HepG2 (cell line): ENCODE measurements around the gene CEP43. TPM values are rescaled to one million over a fixed set of nuclear protein-coding genes. Genes with fewer than 3 reads are reported as not detected.
A peak's percentile ranks its signal among the peaks of the same experiment; 100 is the strongest.

Experiments used
- AGO2 ChIP-seq: fragments of 200-400 bp; formaldehyde crosslinking; optimal IDR thresholded peaks from 2 replicates; pipeline ENCODE3; 2017; ENCODE audit warnings: mild to moderate bottlenecking, low read depth, low read length, moderate library complexity
- BRF2 ChIP-seq: sonication (generic); formaldehyde crosslinking; IDR thresholded peaks from 2 replicates; pipeline ENCODE4 v1.8.1; 2022; ENCODE audit warnings: mild to moderate bottlenecking, missing genetic modification reagents
- CBFB ChIP-seq: sonication (generic); formaldehyde crosslinking; IDR thresholded peaks from 2 replicates; pipeline ENCODE4 v1.4.0; 2020; ENCODE audit warnings: missing genetic modification reagents
- CEBPB ChIP-seq: IDR thresholded peaks from 2 replicates; pipeline ENCODE4 v1.6.1; 2011; ENCODE audit warnings: low read depth, low read length, improper control_type of control experiment, borderline replicate concordance
- FOXK2 ChIP-seq: fragments of 450-650 bp; IDR thresholded peaks from 2 replicates; pipeline ENCODE4 v1.6.1; 2016
- HIVEP1 ChIP-seq: sonication (generic); formaldehyde crosslinking; IDR thresholded peaks from 2 replicates; pipeline ENCODE4 v1.4.0; 2020; ENCODE audit warnings: mild to moderate bottlenecking, missing genetic modification reagents
- MED13 ChIP-seq: sonication (generic); formaldehyde crosslinking; IDR thresholded peaks from 2 replicates; pipeline ENCODE4 v1.5.0; 2020; ENCODE audit warnings: missing genetic modification reagents
- MED8 ChIP-seq: sonication (generic); formaldehyde crosslinking; IDR thresholded peaks from 2 replicates; pipeline ENCODE4 v1.8.1; 2023; ENCODE audit warnings: mild to moderate bottlenecking, missing genetic modification reagents; ENCODE audit not compliant: insufficient replicate concordance
- MXI1 ChIP-seq: IDR thresholded peaks from 3 replicates; pipeline ENCODE4 v1.6.1; 2012; ENCODE audit warnings: low read depth, low read length, inconsistent platforms, borderline replicate concordance
- POLR2G ChIP-seq: fragments of 200-400 bp; formaldehyde crosslinking; IDR thresholded peaks from 2 replicates; pipeline ENCODE4 v1.6.1; 2018; ENCODE audit warnings: mild to moderate bottlenecking, low read depth, low read length, moderate library complexity
- SOX6 ChIP-seq, 2 experiments: fragments of 450-650 bp in 1 of 2; sonication (generic) in 1 of 2; formaldehyde crosslinking in 1 of 2; IDR thresholded peaks; 2 replicates each; pipeline versions ENCODE4 v1.4.0 to v1.6.1; 2017 to 2020; ENCODE audit warnings: antibody characterized with exemption in 1 of 2, mild to moderate bottlenecking in 1 of 2, missing genetic modification reagents in 1 of 2
- TGIF2 ChIP-seq: IDR thresholded peaks from 2 replicates; pipeline ENCODE4 v1.6.1; 2016; ENCODE audit warnings: control low read depth, missing compliant biosample characterization
- XBP1 ChIP-seq: sonication (generic); formaldehyde crosslinking; IDR thresholded peaks from 2 replicates; pipeline ENCODE4 v1.5.0; 2020; ENCODE audit warnings: missing genetic modification reagents
- ZFP37 ChIP-seq: sonication (generic); formaldehyde crosslinking; IDR thresholded peaks from 2 replicates; pipeline ENCODE4 v1.4.0; 2020; ENCODE audit warnings: missing genetic modification reagents, borderline replicate concordance
- ZNF180 ChIP-seq: sonication (generic); formaldehyde crosslinking; IDR thresholded peaks from 2 replicates; pipeline ENCODE4 v1.4.0; 2020; ENCODE audit warnings: low read depth, missing genetic modification reagents, borderline replicate concordance
- ZNF256 ChIP-seq: sonication (generic); formaldehyde crosslinking; conservative IDR thresholded peaks from 2 replicates; pipeline ENCODE4 v1.4.0; 2020; ENCODE audit warnings: missing genetic modification reagents
- ZNF274 ChIP-seq: sonication (generic); formaldehyde crosslinking; IDR thresholded peaks from 2 replicates; pipeline ENCODE4 v1.5.1; 2020; ENCODE audit warnings: mild to moderate bottlenecking, missing genetic modification reagents
- ZNF552 ChIP-seq: sonication (generic); formaldehyde crosslinking; IDR thresholded peaks from 2 replicates; pipeline ENCODE4 v1.9.0; 2022; ENCODE audit warnings: missing genetic modification reagents, mild to moderate bottlenecking, borderline replicate concordance
- ZNF563 ChIP-seq: sonication (generic); formaldehyde crosslinking; IDR thresholded peaks from 2 replicates; pipeline ENCODE4 v1.8.0; 2022; ENCODE audit warnings: mild to moderate bottlenecking, moderate library complexity, missing genetic modification reagents
- ZNF614 ChIP-seq: IDR thresholded peaks from 2 replicates; pipeline ENCODE4 v1.6.1; 2018; ENCODE audit warnings: missing biosample characterization, missing genetic modification reagents, inconsistent platforms, borderline replicate concordance
- ZNF761 ChIP-seq: sonication (generic); formaldehyde crosslinking; conservative IDR thresholded peaks from 2 replicates; pipeline ENCODE4 v1.4.0; 2020; ENCODE audit warnings: mild to moderate bottlenecking, missing genetic modification reagents
- ZSCAN29 ChIP-seq: sonication (generic); formaldehyde crosslinking; conservative IDR thresholded peaks from 2 replicates; pipeline ENCODE4 v1.4.0; 2020; ENCODE audit warnings: mild to moderate bottlenecking, missing genetic modification reagents
- polyA plus RNA-seq, 8 experiments: library from polyadenylated mRNA; depleted of rRNA in 3 of 8; stranded (reverse) in 7 of 8; unstranded in 1 of 8; fragments of >200 nt; fragmentation: Illumina TruSeq in 4 of 8; extraction: Trizol in 4 of 8; gene quantifications; 2 replicates each; pipeline versions ENCODE4 v1.2.1 to v1.2.3, GENCODE V29; 2011 to 2016; ENCODE audit warnings: low read depth in 4 of 8, missing spikeins in 1 of 8, mixed read lengths in 1 of 8; ENCODE audit not compliant: insufficient read depth in 1 of 8
- total RNA-seq, 5 experiments: library from RNA; depleted of rRNA; stranded (reverse); fragments of >200 nt; fragmentation: Illumina TruSeq; extraction: Trizol; gene quantifications; 2 replicates each; pipeline ENCODE4 v1.2.3, GENCODE V29; 2016; ENCODE audit warnings: low read depth in 1 of 5
- TF ChIP-seq, protein P1 (sequence below): sonication (generic); formaldehyde crosslinking; IDR thresholded peaks from 2 replicates; pipeline ENCODE4 v1.8.1; 2023; ENCODE audit warnings: mild to moderate bottlenecking, missing genetic modification reagents, borderline replicate concordance
- TF ChIP-seq, protein P2 (sequence below): sonication (generic); formaldehyde crosslinking; IDR thresholded peaks from 2 replicates; pipeline ENCODE4 v1.5.1; 2020; ENCODE audit warnings: mild to moderate bottlenecking, missing genetic modification reagents, borderline replicate concordance
- TF ChIP-seq, protein P3 (sequence below): sonication (generic); formaldehyde crosslinking; conservative IDR thresholded peaks from 2 replicates; pipeline ENCODE4 v1.4.0; 2020; ENCODE audit warnings: missing genetic modification reagents

CEP43 gene
- total and polyA plus RNA-seq, 2 of the 13 experiments (the other 11 are each of a cell fraction or from before 2014, with no cell fraction given) = 29.3 to 73.9 TPM

DNA sequence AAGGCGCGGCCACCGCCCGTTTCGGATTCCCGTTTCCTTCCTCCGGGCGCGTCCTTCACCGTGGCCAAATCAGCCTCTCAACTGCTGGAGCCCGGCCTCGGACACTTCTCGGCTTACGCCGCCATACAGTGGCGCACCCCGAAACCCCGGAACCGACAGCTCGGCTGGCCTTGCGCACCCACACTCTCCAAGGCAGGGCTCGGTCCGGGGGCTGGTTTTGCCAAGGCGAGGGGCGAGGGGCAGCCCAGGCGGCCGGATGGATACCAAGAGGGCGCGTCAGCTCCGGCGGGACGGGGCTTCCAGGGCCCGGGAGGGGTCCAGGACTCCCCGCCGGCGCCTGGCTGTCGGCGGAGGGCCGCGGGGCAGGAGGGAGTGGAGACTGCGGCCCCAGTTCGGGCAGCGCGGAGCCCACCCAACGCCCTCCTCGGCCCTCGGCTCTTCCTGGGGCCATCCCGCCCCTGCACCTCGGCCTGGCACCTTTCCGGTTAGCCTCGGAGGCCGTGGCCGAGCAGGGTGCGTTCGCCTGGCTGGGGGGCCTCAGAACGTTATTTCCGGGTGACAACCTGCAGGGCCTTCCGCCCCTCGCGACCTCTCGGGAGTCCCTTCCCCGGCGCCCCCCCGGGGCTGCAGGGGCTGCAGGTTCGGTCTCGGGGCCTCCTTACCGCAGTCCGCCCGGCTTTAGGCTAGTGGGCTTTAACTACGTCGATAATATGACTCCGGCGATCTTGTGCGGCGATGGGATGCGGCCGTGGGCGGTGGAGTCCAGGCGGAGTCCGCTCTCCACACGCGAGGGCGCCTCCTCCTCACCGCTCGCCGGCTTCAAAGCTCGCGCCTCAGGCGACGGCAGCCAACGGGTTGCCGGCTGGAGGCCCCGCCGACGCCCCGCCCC lies 697 bp upstream of the CEP43 start (continued):
- TF ChIP-seq MXI1 = peak; percentile 99
- peak; percentile 11 for TF ChIP-seq ZNF563 (CRISPR knock-in tag)
- TF ChIP-seq ZNF761 = 0 out of 2 replicates have a peak, but pooled peaks have one; percentile 55
- TF ChIP-seq CEBPB = no peak
- TF ChIP-seq CBFB (CRISPR knock-in tag) = no peak
- peak; percentile 82; the same call in 1 of the 2 replicates for TF ChIP-seq ZNF274 (CRISPR knock-in tag)
- TF ChIP-seq MED13 (CRISPR knock-in tag) = peak; percentile 14; the same call in 1 of the 2 replicates
- TF ChIP-seq AGO2 = peak; percentile 80
- TF ChIP-seq TGIF2 (CRISPR knock-in tag) = peak; percentile 98
- TF ChIP-seq, protein P1, sequence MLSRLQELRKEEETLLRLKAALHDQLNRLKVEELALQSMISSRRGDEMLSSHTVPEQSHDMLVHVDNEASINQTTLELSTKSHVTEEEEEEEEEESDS (CRISPR knock-in tag) = no peak
- TF ChIP-seq ZFP37 (CRISPR knock-in tag) = 0 out of 2 replicates have a peak, but pooled peaks have one; percentile 12
- TF ChIP-seq SOX6 (IDR thresholded peaks at IDR 0.05) = no peak
- TF ChIP-seq SOX6 (CRISPR knock-in tag; IDR thresholded peaks at IDR 0.05) = peak; percentile 44; the same call in 1 of the 2 replicates
- no peak for TF ChIP-seq FOXK2
- no peak for TF ChIP-seq ZSCAN29 (CRISPR knock-in tag)
- peak; percentile 60; the same call in 1 of the 2 replicates for TF ChIP-seq ZNF552 (CRISPR knock-in tag)
- peak; percentile 41 for TF ChIP-seq MED8 (CRISPR knock-in tag)
- peak; percentile 57; the same call in 1 of the 2 replicates for TF ChIP-seq HIVEP1 (CRISPR knock-in tag)
- TF ChIP-seq, protein P2, sequence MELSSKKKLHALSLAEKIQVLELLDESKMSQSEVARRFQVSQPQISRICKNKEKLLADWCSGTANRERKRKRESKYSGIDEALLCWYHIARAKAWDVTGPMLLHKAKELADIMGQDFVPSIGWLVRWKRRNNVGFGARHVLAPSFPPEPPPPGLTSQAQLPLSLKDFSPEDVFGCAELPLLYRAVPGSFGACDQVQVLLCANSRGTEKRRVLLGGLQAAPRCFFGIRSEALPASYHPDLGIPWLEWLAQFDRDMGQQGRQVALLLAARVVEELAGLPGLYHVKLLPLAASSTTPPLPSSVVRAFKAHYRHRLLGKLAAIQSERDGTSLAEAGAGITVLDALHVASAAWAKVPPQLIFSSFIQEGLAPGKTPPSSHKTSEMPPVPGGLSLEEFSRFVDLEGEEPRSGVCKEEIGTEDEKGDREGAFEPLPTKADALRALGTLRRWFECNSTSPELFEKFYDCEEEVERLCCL (CRISPR knock-in tag) = 0 out of 2 replicates have a peak, but pooled peaks have one; percentile 9
- TF ChIP-seq POLR2G = peak; percentile 72; the same call in 1 of the 2 replicates
- TF ChIP-seq ZNF256 = 0 out of 2 replicates have a peak, but pooled peaks have one; percentile 56
- TF ChIP-seq, protein P3, sequence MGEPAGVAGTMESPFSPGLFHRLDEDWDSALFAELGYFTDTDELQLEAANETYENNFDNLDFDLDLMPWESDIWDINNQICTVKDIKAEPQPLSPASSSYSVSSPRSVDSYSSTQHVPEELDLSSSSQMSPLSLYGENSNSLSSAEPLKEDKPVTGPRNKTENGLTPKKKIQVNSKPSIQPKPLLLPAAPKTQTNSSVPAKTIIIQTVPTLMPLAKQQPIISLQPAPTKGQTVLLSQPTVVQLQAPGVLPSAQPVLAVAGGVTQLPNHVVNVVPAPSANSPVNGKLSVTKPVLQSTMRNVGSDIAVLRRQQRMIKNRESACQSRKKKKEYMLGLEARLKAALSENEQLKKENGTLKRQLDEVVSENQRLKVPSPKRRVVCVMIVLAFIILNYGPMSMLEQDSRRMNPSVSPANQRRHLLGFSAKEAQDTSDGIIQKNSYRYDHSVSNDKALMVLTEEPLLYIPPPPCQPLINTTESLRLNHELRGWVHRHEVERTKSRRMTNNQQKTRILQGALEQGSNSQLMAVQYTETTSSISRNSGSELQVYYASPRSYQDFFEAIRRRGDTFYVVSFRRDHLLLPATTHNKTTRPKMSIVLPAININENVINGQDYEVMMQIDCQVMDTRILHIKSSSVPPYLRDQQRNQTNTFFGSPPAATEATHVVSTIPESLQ (CRISPR knock-in tag) = no peak
- no peak for TF ChIP-seq XBP1 (CRISPR knock-in tag)
- TF ChIP-seq ZNF180 = 0 out of 2 replicates have a peak, but pooled peaks have one; percentile 24
- no peak for TF ChIP-seq BRF2
- 0 out of 2 replicates have a peak, but pooled peaks have one; percentile 7 for TF ChIP-seq ZNF614 (CRISPR knock-in tag)
